ENCODE data around the gene CNGA4.

Gene CNGA4, protein sequence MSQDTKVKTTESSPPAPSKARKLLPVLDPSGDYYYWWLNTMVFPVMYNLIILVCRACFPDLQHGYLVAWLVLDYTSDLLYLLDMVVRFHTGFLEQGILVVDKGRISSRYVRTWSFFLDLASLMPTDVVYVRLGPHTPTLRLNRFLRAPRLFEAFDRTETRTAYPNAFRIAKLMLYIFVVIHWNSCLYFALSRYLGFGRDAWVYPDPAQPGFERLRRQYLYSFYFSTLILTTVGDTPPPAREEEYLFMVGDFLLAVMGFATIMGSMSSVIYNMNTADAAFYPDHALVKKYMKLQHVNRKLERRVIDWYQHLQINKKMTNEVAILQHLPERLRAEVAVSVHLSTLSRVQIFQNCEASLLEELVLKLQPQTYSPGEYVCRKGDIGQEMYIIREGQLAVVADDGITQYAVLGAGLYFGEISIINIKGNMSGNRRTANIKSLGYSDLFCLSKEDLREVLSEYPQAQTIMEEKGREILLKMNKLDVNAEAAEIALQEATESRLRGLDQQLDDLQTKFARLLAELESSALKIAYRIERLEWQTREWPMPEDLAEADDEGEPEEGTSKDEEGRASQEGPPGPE

DNA sequence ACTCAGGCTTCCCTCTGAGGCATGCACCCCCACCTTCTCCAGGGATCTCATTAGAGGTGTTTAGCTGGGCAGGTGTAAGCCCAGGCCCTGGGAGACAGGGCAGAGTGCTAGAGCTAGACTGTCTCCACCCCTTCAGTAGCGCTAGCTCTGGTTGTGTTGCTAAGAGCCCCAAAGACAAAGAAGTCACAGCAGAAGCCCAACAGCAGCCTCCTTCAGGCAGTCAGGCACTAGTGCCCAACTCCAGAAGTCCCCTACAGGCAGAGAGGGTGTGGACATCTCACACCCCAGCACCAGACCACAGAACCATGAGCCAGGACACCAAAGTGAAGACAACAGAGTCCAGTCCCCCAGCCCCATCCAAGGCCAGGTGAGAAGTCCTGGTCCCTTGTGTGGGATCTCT is at the start of gene CNGA4:
Gene CNGA4 (plus strand): TSS at position 188 of the 400 bp plus-strand sequence. CDS start 118 bp downstream, at position 306.
- DNase-seq, result no peak

- no peak for DNase-seq
These were observed 47.1 kb upstream of the CNGA4 start for GRCh38 chr11:6191742-6192141.

GRCh38 chr11:6194065-6194581 is 44.8 kb upstream of the CNGA4 start:
- DNase-seq, result no peak

GRCh38 chr11:6196396-6196795 is 42.5 kb upstream of the CNGA4 start:
- DNase-seq, result no peak

GRCh38 chr11:6197466-6198200 is 41.3 kb upstream of the CNGA4 start:
- DNase-seq, result no peak

DNA sequence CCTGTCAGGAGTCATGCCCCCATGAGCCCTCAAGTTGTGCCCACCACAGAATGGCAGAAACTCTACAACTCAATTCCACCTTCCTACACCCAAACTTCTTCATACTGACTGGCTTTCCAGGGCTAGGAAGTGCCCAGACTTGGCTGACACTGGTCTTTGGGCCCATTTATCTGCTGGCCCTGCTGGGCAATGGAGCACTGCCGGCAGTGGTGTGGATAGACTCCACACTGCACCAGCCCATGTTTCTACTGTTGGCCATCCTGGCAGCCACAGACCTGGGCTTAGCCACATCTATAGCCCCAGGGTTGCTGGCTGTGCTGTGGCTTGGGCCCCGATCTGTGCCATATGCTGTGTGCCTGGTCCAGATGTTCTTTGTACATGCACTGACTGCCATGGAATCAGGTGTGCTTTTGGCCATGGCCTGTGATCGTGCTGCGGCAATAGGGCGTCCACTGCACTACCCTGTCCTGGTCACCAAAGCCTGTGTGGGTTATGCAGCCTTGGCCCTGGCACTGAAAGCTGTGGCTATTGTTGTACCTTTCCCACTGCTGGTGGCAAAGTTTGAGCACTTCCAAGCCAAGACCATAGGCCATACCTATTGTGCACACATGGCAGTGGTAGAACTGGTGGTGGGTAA is 39.6 kb upstream of the CNGA4 start, which contains the start of gene OR52W1:
Gene OR52W1 (plus strand): TSS at position 51 of the 637 bp plus-strand sequence. CDS start 0 bp downstream, at position 51.
- DNase-seq, result no peak

- no peak for DNase-seq
These were observed 37.9 kb upstream of the CNGA4 start for GRCh38 chr11:6200975-6201374.

DNA sequence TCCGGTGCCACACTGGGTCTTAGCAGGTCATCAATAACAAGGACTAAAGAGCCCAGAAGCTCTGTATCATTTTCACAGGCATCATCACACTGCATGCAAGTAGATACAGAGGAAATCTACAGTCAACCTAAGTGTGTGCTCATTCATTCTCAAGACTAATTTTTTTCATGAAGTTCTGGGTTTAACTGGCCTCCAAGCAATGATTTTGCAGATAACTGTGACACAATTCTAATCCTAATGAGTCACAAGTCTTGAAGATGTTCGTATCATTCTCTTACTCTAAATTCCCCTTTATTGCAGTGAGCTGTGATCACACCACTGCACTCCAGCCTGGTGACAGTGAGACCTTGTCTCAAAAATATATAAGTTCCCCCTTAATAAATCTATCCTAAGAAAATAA is 37.4 kb upstream of the CNGA4 start:
- DNase-seq, result no peak

DNA sequence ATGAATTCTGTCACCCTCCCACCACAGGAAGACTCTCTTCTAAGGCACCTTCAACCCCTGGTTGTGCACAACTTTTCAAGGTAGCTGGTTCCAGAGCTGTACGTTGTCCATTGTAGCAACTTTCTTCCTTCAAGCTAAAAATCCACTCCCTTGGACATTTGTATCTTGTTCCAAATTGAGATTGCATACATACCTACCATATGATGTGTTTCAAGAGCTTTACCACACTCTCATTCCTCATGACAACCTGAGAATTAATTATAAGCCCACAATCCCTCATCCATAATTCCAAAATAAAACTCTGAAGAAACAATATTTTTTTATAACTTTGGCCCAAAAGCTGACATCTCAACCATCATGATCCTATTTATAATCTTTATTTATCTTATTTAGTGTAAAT is 36.8 kb upstream of the CNGA4 start:
- DNase-seq, result no peak

DNA sequence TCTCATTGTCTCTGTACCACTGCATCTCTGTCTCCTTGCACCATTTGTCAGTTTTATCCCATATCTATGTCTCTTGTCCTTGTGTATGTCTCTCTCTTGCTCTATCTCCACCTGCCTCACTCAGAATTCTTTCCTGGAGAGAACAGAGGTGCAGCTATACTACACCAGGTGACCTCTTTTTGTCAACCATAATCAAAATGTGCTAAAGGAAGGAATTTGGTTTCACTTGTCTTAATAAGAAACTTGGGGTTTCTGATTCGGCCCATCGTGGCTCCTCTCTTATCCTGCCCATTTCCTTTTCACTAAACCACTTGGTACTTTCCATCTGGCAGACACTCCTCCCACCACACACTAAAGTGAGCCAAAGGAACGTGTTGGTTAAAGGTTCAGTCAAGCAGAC is 35.6 kb upstream of the CNGA4 start:
- no peak for DNase-seq

GRCh38 chr11:6204706-6205105 is 34.2 kb upstream of the CNGA4 start:
- no peak for DNase-seq

DNA sequence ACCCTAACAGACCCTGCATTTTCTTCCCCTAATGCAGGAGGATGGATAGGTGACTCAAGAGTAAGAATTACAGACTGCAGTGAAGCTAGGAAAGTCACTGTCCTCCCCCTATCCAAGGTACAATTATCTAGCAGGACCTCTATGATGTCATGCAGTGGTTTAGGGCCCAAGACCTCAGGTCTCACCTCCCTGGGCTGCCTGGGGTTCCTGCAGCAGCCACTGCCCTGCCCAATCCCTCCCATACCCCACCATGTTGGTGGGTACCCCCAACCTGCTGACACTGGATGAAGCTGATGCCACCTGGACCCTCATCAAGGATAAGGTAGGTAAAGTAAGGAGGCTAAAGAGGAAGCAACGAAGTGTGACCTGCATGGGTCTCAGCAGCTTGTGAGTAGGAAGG is 33.5 kb upstream of the CNGA4 start, which contains the start of gene C11orf42:
Gene C11orf42 (plus strand): TSS at position 192 of the 400 bp plus-strand sequence. CDS start 59 bp downstream, at position 251.
- DNase-seq, result no peak

GRCh38 chr11:6206456-6207180 is 32.3 kb upstream of the CNGA4 start:
- no peak for DNase-seq

DNA sequence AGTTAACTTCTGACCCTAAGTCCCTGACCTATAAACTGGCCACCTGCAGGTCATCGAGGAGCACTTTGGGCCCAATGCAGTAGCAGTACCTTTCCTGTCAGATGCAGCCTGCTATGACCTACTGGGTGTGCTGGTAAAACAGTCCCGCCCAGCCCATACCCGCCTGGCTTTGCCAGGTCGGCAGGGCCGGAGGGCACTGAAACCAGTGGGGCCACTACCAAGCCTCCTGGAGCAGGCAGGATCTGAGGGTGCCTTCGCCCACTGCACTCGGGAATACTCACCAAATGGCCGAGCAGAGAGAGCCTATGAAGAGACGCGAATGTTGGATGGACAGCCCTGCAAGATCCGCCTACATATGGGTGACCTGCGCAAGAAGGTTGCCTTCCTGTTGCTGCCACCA is 29.1 kb upstream of the CNGA4 start:
- no peak for DNase-seq

DNA sequence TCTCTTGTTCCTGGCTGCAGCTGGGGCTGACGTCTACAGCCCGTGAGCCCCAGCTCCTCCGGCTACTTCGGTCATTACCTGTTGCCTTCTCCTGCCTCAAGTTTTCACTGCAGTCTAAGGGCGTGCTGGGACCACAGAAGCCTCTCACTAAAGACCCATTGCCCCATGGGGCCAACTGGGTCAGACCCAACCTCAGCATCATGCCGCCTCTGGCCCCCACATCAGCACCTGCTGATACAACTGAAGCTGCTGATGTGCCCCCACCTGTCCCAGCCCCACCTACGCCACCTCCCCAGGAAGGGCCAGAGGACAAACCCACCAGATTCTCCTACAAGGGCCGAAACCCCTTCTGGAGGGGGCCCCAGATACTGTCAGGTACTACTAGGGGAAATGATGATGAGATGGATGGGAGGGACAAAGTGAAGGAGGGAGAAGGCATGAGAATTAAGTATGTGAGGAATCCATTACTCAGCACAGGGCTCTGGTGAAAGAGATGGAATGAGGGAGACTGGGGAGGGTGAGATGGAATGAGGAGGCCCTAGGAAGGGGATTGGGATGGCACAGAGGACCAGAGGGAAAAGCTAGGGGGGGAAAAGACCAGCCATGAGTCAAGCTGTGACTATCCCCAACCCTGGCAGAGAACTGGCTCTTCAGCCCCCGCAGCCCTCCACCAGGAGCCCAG is 28.5 kb upstream of the CNGA4 start:
- DNase-seq, result no peak

DNA sequence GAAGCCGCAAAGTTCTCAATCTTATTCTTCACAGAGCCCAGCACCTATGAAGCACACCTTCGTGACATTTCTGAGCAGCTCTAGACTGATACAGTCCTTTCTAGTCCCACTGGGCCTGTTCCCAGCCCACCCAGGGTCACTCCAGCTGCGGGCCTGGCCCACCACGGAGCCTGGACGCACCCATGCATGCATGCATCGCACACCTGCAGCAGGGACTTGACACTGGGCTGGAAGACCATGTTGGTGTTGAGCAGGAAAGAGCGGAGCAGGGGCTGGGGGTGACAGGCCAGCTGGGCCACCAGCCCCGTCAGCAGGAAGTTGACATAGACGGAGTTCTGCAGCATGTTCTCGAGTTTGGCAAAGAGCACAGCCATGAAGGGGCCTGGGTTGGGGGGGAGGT is 24.4 kb upstream of the CNGA4 start:
- no peak for DNase-seq

GRCh38 chr11:6216501-6216900 is 22.4 kb upstream of the CNGA4 start:
- no peak for DNase-seq

DNA sequence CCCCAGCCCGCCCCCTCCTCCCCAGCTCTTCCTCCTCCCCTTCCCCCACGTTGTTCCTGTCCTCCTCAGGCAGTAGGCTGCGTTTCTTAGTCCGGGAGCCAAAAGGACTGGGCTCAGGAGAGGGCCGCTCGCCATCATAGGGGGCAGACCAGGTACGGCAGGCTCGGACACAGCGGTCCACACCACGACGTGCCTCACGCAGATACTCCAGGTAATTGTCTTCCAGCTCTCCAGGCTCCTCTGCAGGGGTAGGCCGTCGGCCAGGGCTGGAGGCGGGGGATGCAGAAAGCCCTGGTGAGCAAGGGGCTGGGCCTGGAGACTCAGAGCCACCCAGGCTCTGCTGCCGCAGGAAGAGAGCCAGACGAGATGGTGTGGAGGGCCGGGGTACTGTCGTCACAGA is 21.2 kb upstream of the CNGA4 start:
- no peak for DNase-seq

- DNase-seq, result no peak
These were observed 19.5 kb upstream of the CNGA4 start for GRCh38 chr11:6219359-6219758.

GRCh38 chr11:6223854-6224253 is 15.0 kb upstream of the CNGA4 start:
- no peak for DNase-seq

DNA sequence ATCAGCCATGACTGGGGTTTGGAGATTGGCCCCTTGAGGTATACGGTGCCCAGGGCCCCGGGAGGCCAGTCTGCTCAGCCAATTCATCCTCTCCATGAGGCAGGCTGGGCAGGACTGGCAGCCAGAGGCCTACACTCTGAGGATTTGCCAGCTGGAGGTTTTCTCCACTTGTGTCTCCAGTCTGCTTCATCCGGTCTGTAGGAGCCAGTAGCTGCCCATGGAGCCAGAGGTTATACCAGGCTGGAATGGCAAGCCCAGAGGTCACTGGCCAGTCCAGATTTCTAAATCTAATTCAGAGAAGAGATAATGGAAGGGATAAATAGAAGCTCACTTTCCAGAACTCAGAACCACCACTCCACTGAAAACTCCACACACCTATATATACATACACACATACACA is 14.5 kb upstream of the CNGA4 start:
- no peak for DNase-seq

DNA sequence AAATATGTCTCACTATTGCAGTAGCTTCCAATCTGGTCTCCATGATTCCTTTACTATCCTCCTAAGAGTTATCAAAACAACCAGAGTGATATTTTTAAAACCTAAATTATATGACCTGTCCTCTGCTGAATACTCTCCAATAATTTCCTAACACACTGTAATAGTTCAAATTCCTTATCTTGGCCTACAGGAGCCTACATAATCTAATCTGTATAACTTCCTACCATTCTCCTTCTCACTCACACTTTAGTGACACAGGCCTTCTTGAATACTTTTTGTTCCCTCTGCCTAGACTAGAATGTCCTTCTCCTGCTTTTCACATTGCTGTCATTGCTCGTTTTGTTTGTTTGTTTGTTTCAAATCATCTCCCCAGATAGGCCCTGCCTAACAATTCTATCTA is 13.9 kb upstream of the CNGA4 start:
- DNase-seq, result no peak
